Measurements from ENCODE around the gene GFI1B.
"Not testable (repeated sequence)": the region's sequence is repeated elsewhere in the genome, so short reads cannot be mapped to it uniquely, and the experiment has no call there.

GFI1B gene

GRCh38 chr9:132970324-132971062, 8.0 kb upstream of the GFI1B start:
- no peak for FAIRE-seq

- FAIRE-seq: no peak
These were observed 5.3 kb upstream of the GFI1B start for GRCh38 chr9:132973166-132973565.

- FAIRE-seq: no peak
These were observed 4.8 kb upstream of the GFI1B start for GRCh38 chr9:132973713-132974112.

- FAIRE-seq: no peak
These were observed 2.5 kb upstream of the GFI1B start for GRCh38 chr9:132975961-132976360.

- no peak for FAIRE-seq
These were observed 1.9 kb upstream of the GFI1B start for GRCh38 chr9:132976571-132976970.

- no peak for FAIRE-seq
These were observed 413 bp upstream of the GFI1B start for GRCh38 chr9:132978112-132978450.

- no peak for FAIRE-seq
These were observed 1.7 kb downstream of the GFI1B start for GRCh38 chr9:132980157-132980556.

- no peak for FAIRE-seq
These were observed 4.0 kb downstream of the GFI1B start for GRCh38 chr9:132982458-132982857.

GRCh38 chr9:132983491-132984201, 5.2 kb downstream of the GFI1B start:
- no peak for FAIRE-seq

- FAIRE-seq: no peak
These were observed 5.9 kb downstream of the GFI1B start for GRCh38 chr9:132984202-132985070.

GRCh38 chr9:132985071-132985350, 6.5 kb downstream of the GFI1B start:
- no peak for FAIRE-seq

GRCh38 chr9:132985489-132985888, 7.0 kb downstream of the GFI1B start:
- no peak for FAIRE-seq

GRCh38 chr9:132986114-132986513, 7.6 kb downstream of the GFI1B start:
- FAIRE-seq: no peak

GRCh38 chr9:132986640-132987620, 8.4 kb downstream of the GFI1B start:
- no peak for FAIRE-seq

- no peak for FAIRE-seq
These were observed 9.9 kb downstream of the GFI1B start for GRCh38 chr9:132988244-132989013.

- no peak for FAIRE-seq
These were observed 10.5 kb downstream of the GFI1B start for GRCh38 chr9:132989014-132989310.

GRCh38 chr9:132989414-132989996, 11.0 kb downstream of the GFI1B start:
- FAIRE-seq: no peak

- FAIRE-seq: not testable (repeated sequence)
These were observed 11.6 kb downstream of the GFI1B start for GRCh38 chr9:132989998-132990557.

GRCh38 chr9:132990781-132991180, 12.3 kb downstream of the GFI1B start:
- FAIRE-seq: no peak

GRCh38 chr9:132991351-132992300, 13.1 kb downstream of the GFI1B start:
- FAIRE-seq: no peak

Data from colon (tissue), 2 donors.